Cardiac fibroblast (primary cell): ENCODE results near the gene DTX4.
A peak's percentile ranks its signal among the peaks of the same experiment; 100 is the strongest.
"Not testable (repeated sequence)": the region's sequence is repeated elsewhere in the genome, so short reads cannot be mapped to it uniquely, and the experiment has no call there.

Experiments
- DNase-seq, 2 donors: peaks; one replicate each; pipeline versions ENCODE4 v3.0.0 to v3.0.0-alpha.2; 2010; ENCODE audit warnings: low read depth in 2 of 2
- H3K4me3 ChIP-seq, 2 donors: replicated peaks in 1 of 2; 1 replicate in 1 of 2; 2 replicates in 1 of 2; pipeline ENCODE4 v1.5.1; 2011; ENCODE audit warnings: low read depth in 2 of 2, low read length in 2 of 2, mild to moderate bottlenecking in 2 of 2, moderate library complexity in 1 of 2
- CTCF ChIP-seq: IDR thresholded peaks from one replicate; pipeline ENCODE4 v1.5.1; 2011; ENCODE audit warnings: low read depth, mild to moderate bottlenecking, low read length, inconsistent platforms

Gene DTX4

GRCh38 chr11:59171508-59172322, at the start of gene DTX4:
Gene DTX4, plus strand, starts transcription at chr11:59172132. Its CDS starts 464 bp downstream, at chr11:59172596.
- peak within 1 kb of the TSS; percentile 61 to 64 for H3K4me3 ChIP-seq
- DNase-seq = peak; percentile 90 to 92
- peak; percentile 98 for TF ChIP-seq CTCF

- H3K4me3 ChIP-seq = no peak overlapping the region
- peak; percentile 78 to 83 for DNase-seq
- peak; percentile 99 for TF ChIP-seq CTCF
Measured at GRCh38 chr11:59135648-59136461, 36.1 kb upstream of the DTX4 start.

GRCh38 chr11:59136551-59136950, 35.4 kb upstream of the DTX4 start:
- not testable (repeated sequence) for H3K4me3 ChIP-seq, DNase-seq

GRCh38 chr11:59137190-59137589, 34.7 kb upstream of the DTX4 start:
- no peak overlapping the region for H3K4me3 ChIP-seq
- no peak for TF ChIP-seq CTCF
- no peak for DNase-seq

- DNase-seq = no peak
- no peak for TF ChIP-seq CTCF
- H3K4me3 ChIP-seq = no peak overlapping the region
Measured at GRCh38 chr11:59138643-59139042, 33.3 kb upstream of the DTX4 start.

GRCh38 chr11:59141191-59141590, 30.7 kb upstream of the DTX4 start:
- no peak for TF ChIP-seq CTCF
- no peak overlapping the region for H3K4me3 ChIP-seq
- no peak for DNase-seq

- peak overlapping the region; percentile 91 to 96 for H3K4me3 ChIP-seq
- peak in 1 of 2 donors; percentile 72 for DNase-seq
- no peak for TF ChIP-seq CTCF
Measured at GRCh38 chr11:59141673-59142460, 30.1 kb upstream of the DTX4 start.
